Islet of Langerhans (tissue), 1 donor: Measurements from ENCODE around the gene MTFMT.

ENCODE experiments used
- FAIRE-seq: peaks from one replicate; lab custom pipeline; 2011; peaks lifted over from hg19 to GRCh38; lab: Jason Lieb, UNC

Gene MTFMT

GRCh38 chr15:64982472-64982871 lies 47.0 kb downstream of the MTFMT start:
- FAIRE-seq: no peak

- no peak for FAIRE-seq
Observed at GRCh38 chr15:64981812-64982431, 47.5 kb downstream of the MTFMT start.

DNA sequence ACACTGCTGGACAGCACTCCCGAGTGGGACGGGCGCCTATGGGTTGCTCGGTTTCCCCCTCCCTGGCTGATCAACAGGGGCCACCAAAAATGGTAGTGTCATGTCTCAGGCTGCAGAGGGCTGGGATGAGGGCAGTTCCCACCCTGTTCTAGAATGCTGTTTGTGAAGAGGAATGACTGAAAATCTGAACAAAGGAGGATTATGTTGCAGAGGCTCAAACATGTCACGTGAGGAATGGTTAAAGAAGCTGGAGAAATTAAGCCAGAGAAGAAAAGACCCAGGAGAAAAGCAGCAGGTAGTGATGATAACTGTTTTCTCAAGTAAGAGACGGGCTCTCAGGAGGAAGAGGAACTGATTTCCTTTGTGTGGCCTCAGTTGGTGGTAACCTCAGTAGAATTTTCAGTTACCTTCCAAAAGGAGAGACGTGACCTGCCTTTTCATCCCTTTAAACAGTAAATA lies 50.2 kb downstream of the MTFMT start:
- no peak for FAIRE-seq

DNA sequence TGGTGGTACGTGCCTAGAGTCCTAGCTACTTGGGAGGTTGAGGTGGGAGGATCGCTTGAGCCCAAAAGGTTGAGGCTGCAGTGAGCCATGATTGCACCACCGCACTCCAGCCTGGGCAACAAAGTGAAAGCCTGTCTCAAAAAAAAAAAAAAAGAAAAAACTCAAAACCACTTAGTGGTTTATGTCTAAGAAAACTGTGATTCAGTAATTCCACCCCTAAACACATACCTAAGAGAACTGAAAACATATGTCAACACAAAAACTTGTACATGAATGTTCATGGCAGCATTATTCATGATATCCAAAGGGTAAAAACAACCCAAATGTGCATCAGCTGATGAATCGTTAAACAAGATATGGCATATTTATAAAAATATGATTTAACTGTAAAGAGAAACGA lies 54.0 kb downstream of the MTFMT start:
- no peak for FAIRE-seq

GRCh38 chr15:64970698-64971097 lies 58.7 kb downstream of the MTFMT start:
- FAIRE-seq: no peak

DNA sequence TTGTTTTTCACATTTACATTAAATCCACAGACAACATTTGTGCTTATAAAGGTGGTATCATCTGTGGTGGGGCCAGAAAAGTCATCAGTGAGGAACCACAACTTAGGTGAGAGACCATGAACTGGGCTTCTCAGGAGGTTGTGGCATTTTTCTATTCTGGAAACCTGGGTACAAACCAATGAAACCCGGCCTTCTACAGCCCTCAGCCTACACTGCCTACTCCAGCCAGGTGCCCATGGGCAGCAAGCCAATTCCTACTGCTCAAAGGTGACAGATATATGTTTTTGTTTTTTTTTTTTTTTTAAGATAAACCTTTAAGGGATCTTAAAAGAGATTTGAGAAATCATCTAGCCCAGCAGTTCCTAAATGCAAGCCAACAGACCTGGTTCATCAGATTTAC lies 60.0 kb downstream of the MTFMT start:
- FAIRE-seq: no peak

GRCh38 chr15:64961013-64961412 lies 68.4 kb downstream of the MTFMT start:
- no peak for FAIRE-seq

GRCh38 chr15:64960153-64960552 lies 69.3 kb downstream of the MTFMT start:
- FAIRE-seq: no peak

DNA sequence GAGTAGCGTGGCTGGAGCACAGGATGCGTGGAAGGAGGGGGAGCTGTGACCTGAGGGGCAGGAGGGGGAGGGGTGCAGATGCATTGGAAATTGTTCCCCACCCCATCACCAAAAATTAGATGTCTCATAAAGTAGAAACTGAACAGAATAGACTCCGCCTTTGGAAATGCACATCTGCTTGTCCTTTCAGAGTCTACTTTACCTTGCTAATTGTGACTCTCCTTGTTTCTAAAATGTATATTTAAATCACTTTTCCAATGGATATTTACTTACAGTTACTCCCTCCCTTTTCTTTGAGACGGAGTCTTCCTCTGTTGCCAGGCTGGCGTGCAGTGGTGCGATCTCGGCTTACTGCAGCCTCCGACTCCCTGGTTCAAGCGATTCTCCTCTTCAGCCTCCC lies 70.3 kb downstream of the MTFMT start:
- FAIRE-seq: no peak

- FAIRE-seq: no peak
Observed at GRCh38 chr15:64954395-64954794, 75.0 kb downstream of the MTFMT start.

- FAIRE-seq: no peak
Observed at GRCh38 chr15:64951777-64952418, 77.5 kb downstream of the MTFMT start.
